GM18498 (cell line): ENCODE results near the gene ABHD4.

Source experiments
- ATAC-seq: cut with Tn5 transposase; IDR thresholded peaks from one replicate; pipeline ENCODE4 v1.9.1; 2021; ENCODE audit warnings: mild to moderate bottlenecking, moderate library complexity; ENCODE audit not compliant: unreplicated experiment

Gene ABHD4

DNA sequence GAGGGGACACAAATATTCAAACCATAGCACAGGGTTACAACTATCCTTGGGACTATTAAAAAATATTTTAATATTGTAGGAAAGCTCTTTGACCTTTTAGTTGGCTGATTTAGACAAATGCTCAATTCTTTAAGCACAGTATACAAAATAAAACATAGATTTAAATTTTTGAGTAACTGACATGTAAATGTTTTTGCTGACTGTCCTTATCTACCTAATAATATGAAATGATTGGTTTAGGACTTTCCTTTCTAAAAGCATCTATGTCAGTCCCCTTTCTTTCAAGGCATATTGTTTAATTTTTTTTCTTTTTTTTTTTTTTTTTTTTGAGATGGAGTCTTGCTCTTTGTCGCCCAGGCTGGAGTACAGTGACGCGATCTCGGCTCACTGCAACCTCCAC is 62.6 kb downstream of the ABHD4 start:
- no peak for ATAC-seq
